ENCODE measurements around the gene ME3. TPM values are rescaled to one million over a fixed set of nuclear protein-coding genes. Genes with fewer than 3 reads are reported as not detected.

The ME3 gene
- total RNA-seq, 1 donor from 2014 or later, result 34.2 TPM

GRCh38 chr11:86482692-86483091 lies 189.7 kb downstream of the ME3 start:
- H3K36me3 ChIP-seq, result no peaks in the 10 kb centered on the region
- no peaks in the 10 kb centered on the region for H3K27me3 ChIP-seq
- no peak for DNase-seq (ENCODE audit: low spot score in 2 of 2)
- H3K4me3 ChIP-seq, result no peak overlapping the region
- no peaks in the 10 kb centered on the region for H3K9me3 ChIP-seq
- intact Hi-C loops (cut with DNase I), result no loop called here
- H3K27ac ChIP-seq, result peak overlapping the region in 1 of 2 donors; percentile 85
- peaks cover 4 to 20% of the 10 kb centered on the region in 2 donors for H3K4me1 ChIP-seq
- TF ChIP-seq, protein P1, sequence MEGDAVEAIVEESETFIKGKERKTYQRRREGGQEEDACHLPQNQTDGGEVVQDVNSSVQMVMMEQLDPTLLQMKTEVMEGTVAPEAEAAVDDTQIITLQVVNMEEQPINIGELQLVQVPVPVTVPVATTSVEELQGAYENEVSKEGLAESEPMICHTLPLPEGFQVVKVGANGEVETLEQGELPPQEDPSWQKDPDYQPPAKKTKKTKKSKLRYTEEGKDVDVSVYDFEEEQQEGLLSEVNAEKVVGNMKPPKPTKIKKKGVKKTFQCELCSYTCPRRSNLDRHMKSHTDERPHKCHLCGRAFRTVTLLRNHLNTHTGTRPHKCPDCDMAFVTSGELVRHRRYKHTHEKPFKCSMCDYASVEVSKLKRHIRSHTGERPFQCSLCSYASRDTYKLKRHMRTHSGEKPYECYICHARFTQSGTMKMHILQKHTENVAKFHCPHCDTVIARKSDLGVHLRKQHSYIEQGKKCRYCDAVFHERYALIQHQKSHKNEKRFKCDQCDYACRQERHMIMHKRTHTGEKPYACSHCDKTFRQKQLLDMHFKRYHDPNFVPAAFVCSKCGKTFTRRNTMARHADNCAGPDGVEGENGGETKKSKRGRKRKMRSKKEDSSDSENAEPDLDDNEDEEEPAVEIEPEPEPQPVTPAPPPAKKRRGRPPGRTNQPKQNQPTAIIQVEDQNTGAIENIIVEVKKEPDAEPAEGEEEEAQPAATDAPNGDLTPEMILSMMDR (IDR thresholded peaks at IDR 0.05), result no peak

- Histone ChIP-seq H3K4me1 (peaks cover 4 to 29% of the 10 kb centered on the region in 2 donors), H3K27ac (no peak overlapping the region), H3K27me3 (no peaks in the 10 kb centered on the region), H3K4me3 (no peak overlapping the region), H3K9me3 (no peaks in the 10 kb centered on the region), H3K36me3 (no peaks in the 10 kb centered on the region)
- TF ChIP-seq, protein P1 (IDR thresholded peaks at IDR 0.05), result no peak
- intact Hi-C loops (cut with DNase I), result no loop called here
- DNase-seq (ENCODE audit: low spot score in 2 of 2), result no peak
These were observed 191.0 kb downstream of the ME3 start for GRCh38 chr11:86481399-86481798.

GRCh38 chr11:86478348-86478747 lies 194.1 kb downstream of the ME3 start:
- Histone ChIP-seq H3K4me1 (peaks cover 0 to 36% of the 10 kb centered on the region in 2 donors), H3K27ac (peak overlapping the region; percentile 55 to 58), H3K36me3 (no peaks in the 10 kb centered on the region), H3K4me3 (no peak overlapping the region), H3K9me3 (no peaks in the 10 kb centered on the region), H3K27me3 (no peaks in the 10 kb centered on the region)
- intact Hi-C loops (cut with DNase I), result no loop called here
- DNase-seq (ENCODE audit: low spot score in 2 of 2), result no peak
- TF ChIP-seq, protein P1 (IDR thresholded peaks at IDR 0.05), result no peak

- Histone ChIP-seq H3K9me3 (no peaks in the 10 kb centered on the region), H3K4me3 (no peak overlapping the region), H3K36me3 (no peaks in the 10 kb centered on the region), H3K27me3 (no peaks in the 10 kb centered on the region), H3K4me1 (peaks cover 0 to 33% of the 10 kb centered on the region in 2 donors), H3K27ac (peak overlapping the region; percentile 55 to 58)
- TF ChIP-seq, protein P1 (IDR thresholded peaks at IDR 0.05), result no peak
- no peak for DNase-seq (ENCODE audit: low spot score in 2 of 2)
- intact Hi-C loops (cut with DNase I), result no loop called here
These were observed 194.8 kb downstream of the ME3 start for GRCh38 chr11:86477495-86478155.

DNA sequence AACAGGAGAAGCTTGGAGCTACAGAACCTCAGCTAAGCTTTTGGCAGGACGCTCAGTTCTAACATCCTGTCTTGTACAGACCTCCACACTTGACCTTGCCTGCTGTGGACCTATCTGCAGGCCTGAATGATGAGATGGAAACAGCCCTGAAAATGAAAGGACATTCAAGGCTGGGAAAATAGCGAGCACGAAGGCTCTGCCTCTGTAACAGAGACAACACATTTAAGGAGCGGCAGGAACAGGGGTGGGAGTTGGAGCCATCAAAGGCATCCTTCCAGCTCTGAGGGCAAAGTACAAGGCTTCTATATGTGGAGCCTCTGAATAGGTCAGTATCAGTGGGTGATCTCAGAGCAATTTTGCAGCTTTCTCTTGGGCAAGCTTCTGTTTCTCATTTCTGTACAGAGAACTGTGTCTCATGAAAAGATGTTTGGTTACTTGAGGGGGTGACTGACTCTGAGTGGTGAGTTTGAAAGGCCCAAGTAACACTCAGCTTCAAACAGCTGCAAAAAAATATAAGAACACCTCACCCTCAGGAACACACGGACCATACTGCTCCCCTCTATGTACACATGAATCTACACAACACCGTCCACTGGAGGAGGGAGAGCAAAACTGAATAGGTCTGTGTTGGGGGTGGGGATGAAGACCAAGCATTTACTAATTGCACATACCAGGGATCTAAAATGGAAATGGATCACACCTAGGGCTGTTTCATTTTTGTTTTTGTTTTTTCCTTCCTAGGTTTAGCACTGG lies 196.1 kb downstream of the ME3 start:
- Histone ChIP-seq H3K9me3 (no peaks in the 10 kb centered on the region), H3K27ac (peak overlapping the region; percentile 55 to 58), H3K4me3 (no peak overlapping the region), H3K36me3 (no peaks in the 10 kb centered on the region), H3K4me1 (peaks cover 0 to 33% of the 10 kb centered on the region in 2 donors), H3K27me3 (no peaks in the 10 kb centered on the region)
- no peak for DNase-seq (ENCODE audit: low spot score in 2 of 2)
- TF ChIP-seq, protein P1 (IDR thresholded peaks at IDR 0.05), result no peak
- intact Hi-C loops (cut with DNase I), result no loop called here

All from ascending aorta (tissue), 2 donors.